HG03457 (cell line): ENCODE data around the gene CLMN.
"Not testable (repeated sequence)": the region's sequence is repeated elsewhere in the genome, so short reads cannot be mapped to it uniquely, and the experiment has no call there.

Experiments
- ATAC-seq: cut with Tn5 transposase; IDR thresholded peaks from one replicate; pipeline ENCODE4 v1.9.1; 2021; ENCODE audit warnings: moderate number of reproducible peaks; ENCODE audit not compliant: unreplicated experiment

CLMN gene

DNA sequence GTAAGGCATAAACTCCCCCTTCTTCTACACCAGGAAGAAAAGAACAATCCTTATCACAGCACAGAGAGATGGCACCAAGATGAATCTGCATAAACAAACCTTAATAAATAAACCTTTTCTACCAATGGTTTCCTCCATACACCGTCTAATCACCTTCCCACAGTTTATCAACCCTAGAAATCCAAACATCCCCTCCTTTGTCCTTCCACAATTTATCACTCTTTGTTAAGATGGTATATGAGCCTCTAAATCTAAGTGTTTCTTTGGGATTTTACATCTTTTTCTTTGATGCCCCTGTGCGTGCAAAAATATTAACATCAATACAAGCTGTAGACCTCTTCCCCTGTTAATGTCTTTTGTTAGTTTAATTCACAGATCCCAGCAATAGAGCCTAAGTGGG, 174.9 kb downstream of the CLMN start:
- no peak for ATAC-seq

DNA sequence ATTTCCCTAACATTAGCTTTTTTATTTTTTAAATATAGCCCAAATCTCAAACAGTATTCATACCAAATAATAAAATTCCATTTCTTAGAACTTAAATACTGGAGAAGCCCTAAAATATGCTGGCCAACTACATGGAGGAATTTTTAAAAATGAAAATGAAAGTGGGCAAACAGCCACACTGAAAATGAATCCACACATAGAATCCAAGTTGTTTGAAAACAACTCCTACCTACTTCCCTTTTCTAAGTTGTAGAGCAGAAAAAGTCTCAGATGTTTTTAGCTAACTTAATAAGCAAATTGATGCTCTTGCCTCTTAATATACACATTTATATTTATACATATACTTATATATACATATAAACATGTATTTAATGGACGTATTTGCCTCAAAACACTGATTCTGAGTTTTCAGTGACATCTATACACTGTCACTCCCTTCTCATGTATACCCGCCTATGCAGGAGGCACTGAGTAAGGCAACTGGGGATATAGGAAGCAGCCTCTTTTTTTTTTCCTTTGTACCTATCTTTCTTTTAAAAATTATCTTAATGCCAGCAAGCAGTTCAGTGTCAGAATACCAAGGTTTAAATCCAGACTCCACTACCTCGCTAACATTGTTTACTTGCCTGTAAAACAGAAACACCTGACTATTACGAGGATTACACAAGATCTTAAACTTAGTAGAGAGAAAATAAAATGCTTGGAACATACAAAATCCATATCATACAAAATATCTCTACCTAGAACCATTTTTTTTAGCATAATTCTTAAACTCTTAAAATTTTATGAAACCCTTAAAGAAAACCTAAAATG, 175.7 kb downstream of the CLMN start:
- ATAC-seq = no peak

DNA sequence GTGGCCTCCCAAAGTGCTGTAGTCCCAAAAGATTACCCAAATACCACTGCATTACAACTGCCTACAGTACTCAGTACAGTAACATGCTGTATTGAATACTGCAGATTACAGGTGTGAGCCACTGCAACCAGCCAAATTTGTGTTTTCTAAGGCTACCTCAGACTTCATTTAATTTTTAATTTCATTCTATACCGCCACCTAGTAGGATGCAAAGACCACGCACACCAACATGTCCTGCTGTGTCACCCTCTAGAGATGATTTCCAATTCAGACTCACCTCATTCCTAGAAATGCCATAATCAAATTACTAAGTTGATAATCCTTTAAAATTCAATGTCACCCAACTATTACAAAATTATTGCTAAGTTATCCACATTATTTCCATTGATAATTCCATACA, 177.5 kb downstream of the CLMN start:
- no peak for ATAC-seq

DNA sequence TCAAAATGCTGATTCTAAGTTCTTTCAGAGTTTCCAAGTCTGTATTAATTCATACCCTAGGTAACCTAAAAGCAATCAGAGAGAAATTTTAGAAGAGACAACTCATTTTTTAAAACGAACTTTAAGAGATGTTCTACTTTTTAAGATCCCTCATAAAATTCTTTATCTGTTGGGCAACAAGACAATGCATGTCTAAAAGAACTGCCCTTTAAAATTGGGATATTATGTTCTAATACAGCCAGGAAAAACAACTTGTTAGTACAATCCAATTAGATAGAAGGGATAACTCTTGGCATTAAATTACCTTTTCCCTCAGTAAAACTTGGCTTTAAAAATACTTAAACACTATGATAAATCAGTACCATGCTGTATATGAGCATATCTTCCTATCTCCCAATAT, 178.0 kb downstream of the CLMN start:
- no peak for ATAC-seq

DNA sequence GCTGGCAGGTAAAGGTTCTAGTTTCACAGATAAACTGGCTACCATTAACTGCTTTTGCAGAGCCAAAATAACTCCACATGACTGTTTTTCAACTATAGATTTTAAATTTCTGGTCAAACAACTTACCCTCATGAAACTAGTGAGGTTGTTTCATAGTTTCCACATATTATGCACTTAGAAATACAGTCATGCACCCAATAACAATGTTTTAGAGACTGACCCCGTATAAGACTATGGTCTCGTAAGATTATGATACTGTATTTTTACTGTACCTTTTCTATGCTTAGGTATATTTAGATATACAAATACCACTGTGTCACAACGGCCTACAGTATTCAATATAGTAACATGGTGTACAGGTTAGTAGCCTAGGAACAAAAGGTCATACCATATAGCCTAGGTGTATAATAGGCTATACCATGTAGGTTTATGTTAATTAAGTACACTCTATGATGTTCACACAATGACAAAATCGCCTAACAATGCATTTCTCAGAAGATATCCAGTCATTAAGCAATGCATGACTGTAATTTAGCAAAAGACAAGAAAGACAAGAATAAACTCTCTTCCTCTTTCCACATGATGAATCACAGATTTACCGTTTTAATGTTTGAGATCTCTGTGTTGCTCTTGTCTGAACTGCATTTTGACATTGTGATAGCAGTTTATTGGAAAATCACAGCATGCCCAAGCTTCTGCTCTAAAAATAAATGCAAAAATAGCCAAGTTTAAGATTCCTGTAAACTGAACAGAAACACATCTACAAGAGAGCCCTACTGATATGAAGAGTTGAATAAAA, 179.4 kb downstream of the CLMN start:
- ATAC-seq = no peak

DNA sequence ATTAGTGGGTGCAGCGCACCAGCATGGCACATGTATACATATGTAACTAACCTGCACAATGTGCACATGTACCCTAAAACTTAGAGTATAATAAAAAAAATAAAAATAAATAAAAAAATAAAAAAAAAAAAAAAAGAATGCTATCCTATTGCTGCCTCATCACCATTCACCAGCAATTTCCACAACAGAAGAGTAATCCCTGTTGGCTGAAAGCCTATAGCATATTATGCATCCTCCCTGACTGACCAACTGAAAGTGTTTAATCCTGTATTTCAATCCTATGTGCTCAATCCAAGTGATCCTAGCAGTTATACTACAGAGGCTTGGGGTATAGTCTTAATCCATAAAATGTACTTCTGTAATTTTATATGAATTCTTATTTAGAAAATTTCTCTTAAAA, 180.8 kb downstream of the CLMN start:
- no peak for ATAC-seq

DNA sequence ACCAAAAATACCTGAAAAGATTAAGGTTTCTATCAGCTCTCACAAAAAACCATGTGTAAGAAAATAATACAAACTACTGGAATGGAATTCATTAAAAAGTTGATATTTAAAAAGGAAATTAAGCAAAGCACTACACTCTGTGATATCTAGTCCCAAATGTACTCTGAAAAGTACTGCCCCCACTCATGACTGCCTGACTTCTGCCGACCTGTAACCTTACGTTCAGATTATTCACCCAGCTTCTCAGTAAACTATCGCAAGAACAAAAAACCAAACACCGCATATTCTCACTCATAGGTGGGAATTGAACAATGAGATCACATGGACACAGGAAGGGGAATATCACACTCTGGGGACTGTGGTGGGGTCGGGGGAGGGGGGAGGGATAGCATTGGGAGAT, 181.3 kb downstream of the CLMN start:
- not testable (repeated sequence) for ATAC-seq

DNA sequence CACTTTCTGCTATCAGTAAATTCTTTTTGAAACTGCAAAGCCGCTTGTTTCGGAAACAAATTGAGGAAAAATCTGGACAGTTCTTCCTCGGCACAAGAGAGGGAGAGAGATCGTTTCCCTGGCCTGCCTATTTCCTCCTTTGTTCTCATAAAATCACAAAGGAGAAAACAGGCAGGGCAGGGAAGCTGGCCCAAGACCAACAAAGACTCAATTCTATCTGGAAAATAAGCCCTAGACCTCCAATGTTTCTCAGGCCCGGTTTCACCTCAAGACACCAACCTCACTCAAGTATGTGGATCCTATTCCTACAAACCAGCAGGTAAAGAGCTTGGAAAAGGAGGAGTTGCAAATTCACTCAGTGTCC, 181.9 kb downstream of the CLMN start:
- no peak for ATAC-seq

DNA sequence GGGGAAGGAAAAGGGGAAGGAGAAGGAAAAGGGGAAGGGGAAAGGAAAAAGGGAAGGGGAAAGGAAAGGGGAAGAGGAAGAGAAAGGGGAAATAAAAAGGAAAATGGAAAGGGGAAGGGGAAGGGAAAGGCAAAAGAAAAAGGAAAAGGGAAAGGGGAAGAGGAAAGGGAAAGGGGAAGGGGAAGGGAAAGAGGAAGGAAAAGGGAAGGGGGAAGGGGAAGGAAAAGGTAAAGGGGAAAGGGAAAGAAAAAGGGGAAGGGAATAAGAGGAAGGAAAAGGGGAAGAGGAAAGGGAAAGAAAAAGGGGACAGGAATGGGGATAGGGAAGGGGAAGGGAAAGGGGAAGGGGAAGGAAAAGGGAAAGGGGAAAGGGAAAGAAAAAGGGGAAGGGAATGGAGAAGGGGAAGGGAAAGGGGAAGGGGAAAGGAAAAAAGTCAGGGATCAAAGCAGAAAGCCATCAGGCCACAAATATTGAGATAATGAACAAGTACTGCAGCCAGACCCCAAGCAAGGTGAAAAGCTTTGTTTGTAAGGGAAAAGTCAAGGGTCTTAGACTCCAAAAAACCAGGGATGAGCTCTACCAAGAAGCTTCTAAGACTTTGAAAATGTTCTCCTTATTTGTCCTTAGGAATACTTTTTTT, 182.4 kb downstream of the CLMN start:
- ATAC-seq = no peak

DNA sequence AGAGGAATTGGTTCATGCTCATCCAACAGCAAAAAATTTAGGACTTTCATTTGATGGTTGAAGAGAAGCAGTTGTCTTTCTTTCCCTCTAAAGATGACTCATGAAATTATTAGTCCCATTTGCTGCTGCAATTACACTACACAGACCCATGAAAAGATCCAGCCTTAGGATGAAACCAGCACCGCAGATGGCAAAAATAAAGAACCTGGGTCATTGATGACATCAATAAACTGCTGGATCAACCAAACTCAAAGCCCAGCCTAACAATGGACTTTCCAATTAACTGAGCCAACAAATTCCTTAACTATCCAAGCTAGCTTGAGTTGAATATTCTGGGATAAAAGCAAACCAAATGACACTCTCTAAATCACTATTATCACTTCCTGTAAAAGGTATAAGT, 183.1 kb downstream of the CLMN start:
- ATAC-seq = no peak

DNA sequence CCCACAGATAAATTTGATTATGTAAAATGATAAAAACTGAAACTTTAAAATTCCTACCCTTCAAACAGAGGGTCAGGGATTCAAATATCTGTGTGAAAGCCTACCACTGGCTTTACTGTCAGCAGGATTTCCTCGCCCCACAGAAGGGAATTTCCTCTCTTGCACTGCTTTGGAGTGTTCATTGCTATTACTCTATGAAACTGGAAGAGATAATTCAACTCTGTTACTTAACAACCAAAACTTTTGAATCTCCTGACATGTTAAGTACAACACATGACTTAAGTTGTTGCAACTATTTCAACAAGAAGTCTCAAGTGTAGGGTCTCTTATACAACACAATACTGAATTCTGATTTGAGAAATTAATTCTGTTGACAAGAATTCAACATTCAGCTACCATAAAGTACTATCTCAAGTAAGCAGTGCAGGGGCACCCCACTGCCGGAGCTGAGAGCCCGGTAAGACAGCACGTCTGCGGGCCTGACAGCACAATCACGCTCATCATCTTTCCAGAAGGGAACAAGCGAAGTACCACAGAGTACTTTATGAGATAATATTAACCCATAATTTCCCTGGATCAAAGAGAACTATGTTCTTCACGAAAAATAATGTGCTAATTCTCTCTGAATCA, 185.3 kb downstream of the CLMN start:
- ATAC-seq = no peak

DNA sequence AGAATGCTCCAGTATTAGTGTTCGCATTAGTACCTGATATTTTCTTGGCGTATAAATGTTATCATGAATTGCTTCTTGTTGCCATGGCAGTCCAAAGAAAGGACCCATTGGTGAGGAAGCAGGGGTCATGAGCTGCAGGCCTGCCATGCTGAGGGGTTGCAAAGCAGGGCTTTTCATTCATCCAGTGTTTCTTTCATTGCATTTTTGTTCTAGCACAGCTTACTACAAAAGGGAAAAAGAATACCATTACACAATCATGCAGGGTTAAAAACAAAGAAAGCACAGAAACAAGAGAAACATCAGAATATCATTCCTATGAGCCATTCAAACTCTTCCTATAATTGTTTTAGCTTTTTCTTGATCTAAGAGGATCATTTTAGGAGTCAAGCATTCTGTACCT, 186.4 kb downstream of the CLMN start:
- no peak for ATAC-seq

DNA sequence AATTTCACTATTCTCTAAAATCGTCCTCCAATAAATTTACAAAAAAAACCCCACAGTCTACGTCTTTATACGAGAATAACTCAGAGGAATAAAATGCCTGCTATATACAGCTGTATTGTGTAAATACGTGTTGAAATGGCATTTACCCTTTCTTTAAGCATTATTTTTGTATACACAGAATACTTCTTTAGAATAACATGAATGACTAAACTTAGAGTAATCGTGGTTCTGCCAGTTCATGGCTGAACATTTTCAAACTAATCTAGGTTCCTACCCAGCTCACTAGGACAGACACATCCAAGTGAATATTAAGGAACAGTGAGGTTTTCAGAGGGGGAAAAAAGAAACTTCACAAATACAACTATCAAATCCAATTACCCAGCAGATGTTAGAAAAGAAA, 186.9 kb downstream of the CLMN start:
- no peak for ATAC-seq
